IPS DF 6.9 (cell line): ENCODE measurements around the gene MED9.

Experiments
- DNase-seq: peaks from one replicate; pipeline ENCODE4 v3.0.0-alpha.2; 2013; ENCODE audit warnings: low read depth, low spot score
- H3K27ac ChIP-seq: one replicate; pipeline ENCODE4 v1.5.1; 2013; ENCODE audit warnings: low read length, control low read depth
- H3K27me3 ChIP-seq: 2 replicates; pipeline ENCODE4 v1.6.1; 2013; ENCODE audit warnings: mild to moderate bottlenecking, low read length; ENCODE audit not compliant: control insufficient read depth, insufficient read depth
- H3K36me3 ChIP-seq: 2 replicates; pipeline ENCODE4 v1.6.1; 2013; ENCODE audit warnings: low read length; ENCODE audit not compliant: control insufficient read depth, insufficient read depth
- H3K4me1 ChIP-seq: 2 replicates; pipeline ENCODE4 v1.6.1; 2013; ENCODE audit warnings: low read length; ENCODE audit not compliant: control insufficient read depth, insufficient read depth
- H3K4me3 ChIP-seq: 2 replicates; pipeline ENCODE4 v1.5.1; 2013; ENCODE audit warnings: mild to moderate bottlenecking, low read length
- H3K9me3 ChIP-seq: 2 replicates; pipeline ENCODE4 v1.6.1; 2013; ENCODE audit warnings: low read length, inconsistent platforms; ENCODE audit not compliant: control insufficient read depth, insufficient read depth
- WGBS: extraction: QIAGEN DNeasy Blood & Tissue Kit; methylation state at CpG from one replicate; pipeline ENCODE4 v1.1.7; 2013; ENCODE audit warnings: mixed read lengths, missing lambda C conversion rate; ENCODE audit not compliant: insufficient read length, insufficient coverage; 5-methylcytosine and 5-hydroxymethylcytosine counted together

The MED9 gene

DNA sequence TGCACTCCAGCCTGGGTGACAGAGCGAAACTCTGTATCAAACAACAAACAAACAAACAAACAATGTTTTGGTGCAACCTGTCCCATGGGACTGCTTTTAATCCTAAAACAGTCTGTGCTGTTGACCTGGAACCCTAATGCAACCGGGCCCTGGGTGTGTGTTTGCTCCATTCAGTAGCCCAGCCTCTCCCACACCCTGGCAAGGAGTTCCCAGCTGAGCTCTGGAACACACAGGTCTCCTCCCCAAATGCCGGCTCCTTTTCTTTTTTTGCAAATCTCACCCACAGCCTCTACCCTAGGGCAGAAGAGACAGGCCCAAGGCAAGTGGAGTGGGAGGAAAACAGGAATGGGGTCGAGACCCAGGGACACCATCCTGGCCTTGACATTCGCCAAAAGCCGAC, 49.2 kb downstream of the MED9 start:
- no peak overlapping the region for H3K27ac ChIP-seq
- H3K4me3 ChIP-seq: no peak overlapping the region
- no peak for DNase-seq
- H3K27me3 ChIP-seq: no peaks in the 10 kb centered on the region
- no CpG with 5 or more reads among the region's 6 CpGs for WGBS
- H3K36me3 ChIP-seq: no peaks in the 10 kb centered on the region; the same call in 1 of the 2 replicates
- no peaks in the 10 kb centered on the region for H3K9me3 ChIP-seq
- peaks cover 7% of the 10 kb centered on the region; the same call in 1 of the 2 replicates for H3K4me1 ChIP-seq

GRCh38 chr17:17526369-17526768, 49.6 kb downstream of the MED9 start:
- H3K4me1 ChIP-seq: peaks cover 7% of the 10 kb centered on the region; the same call in 1 of the 2 replicates
- no CpG with 5 or more reads among the region's 14 CpGs for WGBS
- no peak for DNase-seq
- no peaks in the 10 kb centered on the region for H3K9me3 ChIP-seq
- H3K27me3 ChIP-seq: no peaks in the 10 kb centered on the region
- no peaks in the 10 kb centered on the region for H3K36me3 ChIP-seq
- no peak overlapping the region for H3K4me3 ChIP-seq
- H3K27ac ChIP-seq: no peak overlapping the region

DNA sequence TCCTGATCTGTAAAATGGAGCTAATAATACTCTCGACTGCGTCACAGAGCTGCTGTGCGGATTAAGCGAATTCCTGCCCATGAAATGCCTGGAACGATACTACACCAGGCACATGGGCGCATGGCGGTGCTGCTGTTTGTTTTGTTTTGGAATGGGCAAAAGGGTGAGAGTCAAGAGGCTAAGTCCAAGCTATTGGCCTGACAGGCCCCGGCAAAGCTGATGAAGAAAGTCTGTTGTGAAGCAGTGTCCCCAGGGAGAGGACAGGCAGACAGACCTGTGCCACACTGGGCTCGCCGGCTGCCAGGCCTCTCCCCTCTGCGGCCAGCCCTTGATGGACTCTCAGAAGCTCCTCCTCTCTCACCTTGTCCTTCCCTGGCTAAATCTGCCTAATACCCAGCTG, 50.7 kb downstream of the MED9 start:
- Histone ChIP-seq H3K27ac (no peak overlapping the region), H3K27me3 (no peaks in the 10 kb centered on the region), H3K36me3 (no peaks in the 10 kb centered on the region), H3K4me1 (peaks cover 7% of the 10 kb centered on the region; the same call in 1 of the 2 replicates), H3K9me3 (no peaks in the 10 kb centered on the region), H3K4me3 (no peak overlapping the region)
- DNase-seq: no peak
- WGBS: no CpG with 5 or more reads among the region's 11 CpGs

GRCh38 chr17:17527956-17528500, 51.2 kb downstream of the MED9 start:
- no peaks in the 10 kb centered on the region for H3K36me3 ChIP-seq
- no CpG with 5 or more reads among the region's 17 CpGs for WGBS

DNA sequence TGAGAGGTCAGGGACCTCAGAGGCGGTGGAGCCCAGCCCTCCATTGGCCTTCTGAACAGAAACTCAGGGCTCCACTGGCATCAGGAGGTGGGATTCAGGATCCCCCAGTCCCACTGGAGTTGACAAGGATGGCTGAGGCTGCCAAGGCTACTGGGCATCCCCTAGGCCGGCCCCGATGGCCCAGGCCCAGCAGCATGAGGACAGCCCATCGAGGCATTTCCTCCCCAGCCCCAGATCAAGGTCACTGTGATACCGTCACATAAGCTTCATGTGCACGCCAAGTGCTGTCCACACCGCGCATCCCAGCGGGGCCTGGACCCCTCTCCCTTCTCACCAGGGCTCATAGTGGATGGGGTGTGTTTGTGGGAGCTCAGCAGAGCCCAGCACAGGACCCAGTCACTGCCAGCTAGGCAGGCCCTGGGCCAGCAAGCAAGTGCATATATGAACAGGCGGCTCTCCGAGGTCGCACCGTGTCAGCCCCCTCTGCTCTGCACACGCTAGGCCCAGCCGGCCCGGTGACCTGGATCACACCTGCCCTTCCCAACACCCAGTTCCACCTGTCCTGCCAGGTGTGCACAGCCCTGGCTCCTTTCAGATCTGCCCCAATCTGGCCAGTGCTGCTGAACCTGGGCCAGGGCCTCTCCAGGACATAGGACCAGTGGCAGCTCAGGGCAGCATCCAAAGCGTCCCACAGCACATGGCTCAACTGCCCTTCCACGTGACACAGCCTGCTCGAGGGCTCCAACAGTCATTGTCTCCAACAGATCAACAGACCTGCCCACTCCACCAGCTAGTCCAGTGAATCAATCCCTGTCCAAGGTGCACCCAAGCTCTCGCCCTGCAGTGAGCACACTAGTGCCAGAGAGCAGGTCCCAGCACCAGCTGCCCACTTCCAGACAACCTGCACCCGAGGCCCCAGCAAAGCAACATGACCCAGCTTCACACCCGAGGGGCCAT, 52.2 kb downstream of the MED9 start:
- no peak overlapping the region for H3K4me3 ChIP-seq
- no peaks in the 10 kb centered on the region for H3K9me3 ChIP-seq
- no peak for DNase-seq
- H3K27me3 ChIP-seq: no peaks in the 10 kb centered on the region
- H3K27ac ChIP-seq: no peak overlapping the region
- no peaks in the 10 kb centered on the region for H3K36me3 ChIP-seq
- WGBS: no CpG with 5 or more reads among the region's 22 CpGs
- H3K4me1 ChIP-seq: peaks cover 2% of the 10 kb centered on the region; the same call in 1 of the 2 replicates

More at GRCh38 chr17:17527956-17528500, 51.2 kb downstream of the MED9 start:
- H3K4me1 ChIP-seq: peaks cover 7% of the 10 kb centered on the region; the same call in 1 of the 2 replicates
- no peak for DNase-seq
- no peak overlapping the region for H3K27ac ChIP-seq
- H3K4me3 ChIP-seq: no peak overlapping the region
- no peaks in the 10 kb centered on the region for H3K27me3 ChIP-seq
- no peaks in the 10 kb centered on the region for H3K9me3 ChIP-seq

GRCh38 chr17:17531156-17531555, 54.4 kb downstream of the MED9 start:
- H3K27me3 ChIP-seq: no peaks in the 10 kb centered on the region
- no peaks in the 10 kb centered on the region for H3K9me3 ChIP-seq
- no peak for DNase-seq
- H3K4me1 ChIP-seq: no peaks in the 10 kb centered on the region; the same call in 1 of the 2 replicates
- no peaks in the 10 kb centered on the region for H3K36me3 ChIP-seq
- H3K4me3 ChIP-seq: no peak overlapping the region
- no CpG with 5 or more reads among the region's 4 CpGs for WGBS
- H3K27ac ChIP-seq: no peak overlapping the region

DNA sequence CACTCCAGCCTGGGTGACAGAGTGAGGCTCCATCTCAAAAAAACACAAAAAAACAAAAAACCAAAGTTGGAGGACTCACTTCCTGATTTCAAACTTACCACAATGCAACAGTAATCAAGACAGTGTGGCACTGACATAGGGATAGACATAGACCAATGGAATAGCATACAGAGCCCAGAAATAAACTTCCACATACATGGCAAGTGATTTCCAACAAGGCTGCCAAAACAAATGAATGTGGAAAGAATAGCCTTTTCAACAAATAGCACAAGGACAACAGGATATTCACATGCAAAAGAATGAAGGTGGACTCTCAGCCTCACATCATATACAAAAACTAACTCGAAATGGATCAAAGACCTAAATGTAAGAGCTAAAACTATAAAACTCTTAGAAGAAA, 56.2 kb downstream of the MED9 start:
- no CpG with 5 or more reads among the region's 1 CpG for WGBS
- Histone ChIP-seq H3K36me3 (no peaks in the 10 kb centered on the region), H3K27me3 (no peaks in the 10 kb centered on the region), H3K4me1 (no peaks in the 10 kb centered on the region; the same call in 1 of the 2 replicates), H3K27ac (no peak overlapping the region), H3K9me3 (no peaks in the 10 kb centered on the region), H3K4me3 (no peak overlapping the region)
- no peak for DNase-seq

- no peak for DNase-seq
- no peaks in the 10 kb centered on the region for H3K9me3 ChIP-seq
- H3K27ac ChIP-seq: no peak overlapping the region
- no peaks in the 10 kb centered on the region for H3K36me3 ChIP-seq
- H3K4me1 ChIP-seq: no peaks in the 10 kb centered on the region
- no peak overlapping the region for H3K4me3 ChIP-seq
- WGBS: no CpG with 5 or more reads among the region's 3 CpGs
- H3K27me3 ChIP-seq: no peaks in the 10 kb centered on the region
Observed at GRCh38 chr17:17533901-17534441, 57.2 kb downstream of the MED9 start.

GRCh38 chr17:17535957-17536356, 59.2 kb downstream of the MED9 start:
- no peak for DNase-seq
- no peaks in the 10 kb centered on the region for H3K36me3 ChIP-seq
- H3K27ac ChIP-seq: no peak overlapping the region
- WGBS: no CpG with 5 or more reads among the region's 7 CpGs
- no peaks in the 10 kb centered on the region for H3K27me3 ChIP-seq
- H3K9me3 ChIP-seq: no peaks in the 10 kb centered on the region
- H3K4me1 ChIP-seq: no peaks in the 10 kb centered on the region
- H3K4me3 ChIP-seq: no peak overlapping the region

- DNase-seq: no peak
- no peaks in the 10 kb centered on the region for H3K27me3 ChIP-seq
- H3K4me1 ChIP-seq: no peaks in the 10 kb centered on the region
- no CpG with 5 or more reads among the region's 15 CpGs for WGBS
- no peak overlapping the region for H3K27ac ChIP-seq
- H3K9me3 ChIP-seq: no peaks in the 10 kb centered on the region
- no peak overlapping the region for H3K4me3 ChIP-seq
- H3K36me3 ChIP-seq: no peaks in the 10 kb centered on the region
Observed at GRCh38 chr17:17536702-17537101, 59.9 kb downstream of the MED9 start.
